SH-SY5Y (cell line): ENCODE data around the gene NPY5R.

Experiments used
- GATA2 ChIP-seq: IDR thresholded peaks from 2 replicates; pipeline ENCODE4 v1.6.1; 2011; ENCODE audit warnings: mild to moderate bottlenecking, low read depth, low read length
- GATA3 ChIP-seq: IDR thresholded peaks from 2 replicates; pipeline ENCODE4 v1.6.1; 2011; ENCODE audit warnings: low read depth, mild to moderate bottlenecking, low read length, moderate library complexity

GRCh38 chr4:163398238-163398637 lies 54.5 kb downstream of the NPY5R start:
- TF ChIP-seq GATA2: no peak
- TF ChIP-seq GATA3: no peak
